ENCODE results near the gene CEP44.

Gene CEP44

DNA sequence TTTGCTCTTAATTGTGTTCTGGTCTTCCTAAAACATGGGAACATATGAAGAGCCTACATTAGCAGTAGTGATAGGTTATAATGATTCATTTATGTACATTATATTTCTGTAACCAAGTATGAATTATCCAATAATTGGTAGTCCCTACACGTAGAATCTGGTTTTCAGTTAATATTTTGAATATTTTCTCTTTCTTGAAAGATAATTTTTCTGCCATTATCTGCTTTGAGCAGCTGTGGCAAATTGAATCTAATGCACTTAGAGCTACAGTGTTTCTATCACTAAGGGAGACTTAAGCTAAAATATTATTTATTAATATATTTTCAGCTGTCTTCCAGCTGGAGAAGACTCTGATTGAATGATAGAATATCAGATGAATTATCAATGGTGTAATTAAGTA, 21.0 kb downstream of the CEP44 start:
- H3K9ac ChIP-seq (ENCODE audit: low read depth, low read length): no peak overlapping the region
- no peaks in the 10 kb centered on the region for H3K27me3 ChIP-seq (ENCODE audit: control insufficient read depth, insufficient read depth, low read length)
- H3K9me3 ChIP-seq (ENCODE audit: control insufficient read depth, insufficient read depth, low read length): no peaks in the 10 kb centered on the region
- H3K36me3 ChIP-seq (ENCODE audit: control insufficient read depth, insufficient read depth, low read length): peaks cover 56% of the 10 kb centered on the region
- no peaks in the 10 kb centered on the region for H3K4me1 ChIP-seq (ENCODE audit: control insufficient read depth, insufficient read depth, low read length)
- no peak overlapping the region for H3K27ac ChIP-seq (ENCODE audit: low read depth, low read length)
- H3K4me3 ChIP-seq (ENCODE audit: low read depth, low read length): no peak overlapping the region

- Histone ChIP-seq H3K9ac (ENCODE audit: low read depth, low read length) (no peak overlapping the region), H3K9me3 (ENCODE audit: control insufficient read depth, insufficient read depth, low read length) (no peaks in the 10 kb centered on the region), H3K4me3 (ENCODE audit: low read depth, low read length) (no peak overlapping the region), H3K27ac (ENCODE audit: low read depth, low read length) (no peak overlapping the region), H3K36me3 (ENCODE audit: control insufficient read depth, insufficient read depth, low read length) (peaks cover 60% of the 10 kb centered on the region), H3K4me1 (ENCODE audit: control insufficient read depth, insufficient read depth, low read length) (no peaks in the 10 kb centered on the region), H3K27me3 (ENCODE audit: control insufficient read depth, insufficient read depth, low read length) (no peaks in the 10 kb centered on the region)
These were observed 22.2 kb downstream of the CEP44 start for GRCh38 chr4:174305961-174306360.

DNA sequence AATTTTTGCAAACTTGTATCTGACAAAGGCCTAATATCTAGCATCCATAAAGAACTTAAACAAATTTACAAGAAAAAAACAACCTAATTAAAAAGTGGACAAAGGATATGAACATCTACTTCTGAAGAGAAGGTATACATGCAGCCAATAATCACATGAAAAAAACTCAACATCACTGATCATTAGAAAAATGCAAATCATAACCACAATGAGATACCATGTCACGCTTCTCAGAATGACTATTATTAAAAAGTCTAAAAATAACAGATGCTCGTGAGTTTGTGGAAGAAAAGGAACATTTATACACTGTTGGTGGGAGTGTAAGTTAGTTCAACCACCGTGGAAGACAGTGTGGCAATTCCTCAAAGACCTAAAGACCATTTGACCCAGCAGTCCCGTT, 24.0 kb downstream of the CEP44 start:
- Histone ChIP-seq H3K36me3 (ENCODE audit: control insufficient read depth, insufficient read depth, low read length) (peaks cover 61% of the 10 kb centered on the region), H3K4me3 (ENCODE audit: low read depth, low read length) (no peak overlapping the region), H3K9ac (ENCODE audit: low read depth, low read length) (no peak overlapping the region), H3K27ac (ENCODE audit: low read depth, low read length) (no peak overlapping the region), H3K27me3 (ENCODE audit: control insufficient read depth, insufficient read depth, low read length) (no peaks in the 10 kb centered on the region), H3K4me1 (ENCODE audit: control insufficient read depth, insufficient read depth, low read length) (no peaks in the 10 kb centered on the region), H3K9me3 (ENCODE audit: control insufficient read depth, insufficient read depth, low read length) (no peaks in the 10 kb centered on the region)

- peaks cover 44% of the 10 kb centered on the region for H3K36me3 ChIP-seq (ENCODE audit: control insufficient read depth, insufficient read depth, low read length)
- no peaks in the 10 kb centered on the region for H3K27me3 ChIP-seq (ENCODE audit: control insufficient read depth, insufficient read depth, low read length)
These were observed 29.3 kb downstream of the CEP44 start for GRCh38 chr4:174312993-174313392.

DNA sequence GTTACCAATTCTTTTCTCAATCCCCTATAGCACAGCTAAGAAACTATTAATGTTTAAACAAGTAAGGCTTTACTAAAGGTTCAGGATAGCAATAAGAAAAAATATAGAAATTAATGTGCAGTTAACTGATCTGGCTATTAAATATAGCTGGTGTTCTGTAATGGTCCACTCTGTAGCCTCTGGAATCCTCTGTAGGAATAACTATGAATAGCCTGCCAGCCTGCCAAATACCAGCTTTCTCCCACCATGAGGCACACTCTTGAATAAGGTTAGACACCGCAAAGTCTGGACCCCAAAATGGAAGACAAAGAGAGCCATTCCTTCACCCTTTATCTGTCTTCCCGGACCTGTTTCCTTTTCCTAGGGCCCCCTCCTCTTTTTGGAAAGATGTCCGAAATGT, 30.6 kb downstream of the CEP44 start:
- Histone ChIP-seq H3K36me3 (ENCODE audit: control insufficient read depth, insufficient read depth, low read length) (peaks cover 37% of the 10 kb centered on the region), H3K27ac (ENCODE audit: low read depth, low read length) (no peak overlapping the region), H3K27me3 (ENCODE audit: control insufficient read depth, insufficient read depth, low read length) (no peaks in the 10 kb centered on the region), H3K4me3 (ENCODE audit: low read depth, low read length) (no peak overlapping the region), H3K9me3 (ENCODE audit: control insufficient read depth, insufficient read depth, low read length) (no peaks in the 10 kb centered on the region), H3K4me1 (ENCODE audit: control insufficient read depth, insufficient read depth, low read length) (no peaks in the 10 kb centered on the region), H3K9ac (ENCODE audit: low read depth, low read length) (no peak overlapping the region)

More at GRCh38 chr4:174312993-174313392, 29.3 kb downstream of the CEP44 start:
- no peak overlapping the region for H3K9ac ChIP-seq (ENCODE audit: low read depth, low read length)
- no peak overlapping the region for H3K27ac ChIP-seq (ENCODE audit: low read depth, low read length)
- no peaks in the 10 kb centered on the region for H3K4me1 ChIP-seq (ENCODE audit: control insufficient read depth, insufficient read depth, low read length)
- no peak overlapping the region for H3K4me3 ChIP-seq (ENCODE audit: low read depth, low read length)
- no peaks in the 10 kb centered on the region for H3K9me3 ChIP-seq (ENCODE audit: control insufficient read depth, insufficient read depth, low read length)

DNA sequence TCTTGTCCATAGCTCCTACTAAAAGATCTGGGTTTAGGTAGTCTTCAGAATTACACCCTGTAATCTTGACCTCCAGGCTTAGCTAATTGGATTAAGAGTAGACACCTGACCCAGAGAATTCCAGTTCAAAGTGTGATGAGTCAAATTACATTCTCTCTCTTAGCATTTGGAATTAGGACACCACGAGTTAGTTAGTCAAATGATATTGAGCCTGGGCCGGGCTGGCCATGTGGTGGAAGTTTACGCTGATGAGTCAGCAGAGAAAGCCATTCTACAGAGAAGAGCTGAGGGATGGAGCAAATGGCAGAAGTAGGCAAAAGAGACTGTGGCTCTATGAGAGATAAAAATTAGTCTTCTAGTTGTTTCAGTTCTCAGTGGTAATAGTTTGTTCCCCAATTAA, 31.1 kb downstream of the CEP44 start:
- peaks cover 33% of the 10 kb centered on the region for H3K36me3 ChIP-seq (ENCODE audit: control insufficient read depth, insufficient read depth, low read length)
- no peaks in the 10 kb centered on the region for H3K4me1 ChIP-seq (ENCODE audit: control insufficient read depth, insufficient read depth, low read length)
- no peak overlapping the region for H3K27ac ChIP-seq (ENCODE audit: low read depth, low read length)
- no peaks in the 10 kb centered on the region for H3K27me3 ChIP-seq (ENCODE audit: control insufficient read depth, insufficient read depth, low read length)
- no peaks in the 10 kb centered on the region for H3K9me3 ChIP-seq (ENCODE audit: control insufficient read depth, insufficient read depth, low read length)
- no peak overlapping the region for H3K9ac ChIP-seq (ENCODE audit: low read depth, low read length)
- no peak overlapping the region for H3K4me3 ChIP-seq (ENCODE audit: low read depth, low read length)

DNA sequence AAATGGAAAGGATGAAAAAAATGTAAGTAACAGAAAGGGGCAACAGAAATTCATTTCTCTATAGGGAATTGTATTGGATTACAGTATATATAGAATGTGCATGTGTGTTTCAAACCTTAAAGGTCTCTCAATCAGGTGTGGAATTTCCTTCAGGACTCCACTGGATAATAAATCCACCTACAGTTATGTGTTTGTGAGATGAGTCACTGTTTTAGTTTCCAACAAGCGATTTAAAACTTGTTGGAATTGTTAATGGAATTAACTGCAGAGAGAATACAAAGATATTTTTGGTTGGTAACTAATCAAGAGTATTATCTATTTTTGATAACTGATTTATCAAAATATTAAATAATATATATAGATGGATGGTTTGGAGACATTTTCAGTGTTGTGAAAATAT, 32.8 kb downstream of the CEP44 start:
- H3K27ac ChIP-seq (ENCODE audit: low read depth, low read length): no peak overlapping the region
- no peaks in the 10 kb centered on the region for H3K27me3 ChIP-seq (ENCODE audit: control insufficient read depth, insufficient read depth, low read length)
- no peaks in the 10 kb centered on the region for H3K9me3 ChIP-seq (ENCODE audit: control insufficient read depth, insufficient read depth, low read length)
- no peak overlapping the region for H3K9ac ChIP-seq (ENCODE audit: low read depth, low read length)
- peaks cover 21% of the 10 kb centered on the region for H3K36me3 ChIP-seq (ENCODE audit: control insufficient read depth, insufficient read depth, low read length)
- H3K4me1 ChIP-seq (ENCODE audit: control insufficient read depth, insufficient read depth, low read length): no peaks in the 10 kb centered on the region
- H3K4me3 ChIP-seq (ENCODE audit: low read depth, low read length): no peak overlapping the region

- Histone ChIP-seq H3K27ac (ENCODE audit: low read depth, low read length) (no peak overlapping the region), H3K36me3 (ENCODE audit: control insufficient read depth, insufficient read depth, low read length) (peaks cover 17% of the 10 kb centered on the region), H3K4me1 (ENCODE audit: control insufficient read depth, insufficient read depth, low read length) (no peaks in the 10 kb centered on the region), H3K4me3 (ENCODE audit: low read depth, low read length) (no peak overlapping the region), H3K9me3 (ENCODE audit: control insufficient read depth, insufficient read depth, low read length) (no peaks in the 10 kb centered on the region), H3K27me3 (ENCODE audit: control insufficient read depth, insufficient read depth, low read length) (no peaks in the 10 kb centered on the region), H3K9ac (ENCODE audit: low read depth, low read length) (no peak overlapping the region)
These were observed 33.2 kb downstream of the CEP44 start for GRCh38 chr4:174316954-174317353.

- Histone ChIP-seq H3K27me3 (ENCODE audit: control insufficient read depth, insufficient read depth, low read length) (no peaks in the 10 kb centered on the region), H3K4me3 (ENCODE audit: low read depth, low read length) (no peak overlapping the region), H3K9me3 (ENCODE audit: control insufficient read depth, insufficient read depth, low read length) (no peaks in the 10 kb centered on the region), H3K9ac (ENCODE audit: low read depth, low read length) (no peak overlapping the region), H3K27ac (ENCODE audit: low read depth, low read length) (no peak overlapping the region), H3K36me3 (ENCODE audit: control insufficient read depth, insufficient read depth, low read length) (peaks cover 16% of the 10 kb centered on the region), H3K4me1 (ENCODE audit: control insufficient read depth, insufficient read depth, low read length) (no peaks in the 10 kb centered on the region)
These were observed 33.8 kb downstream of the CEP44 start for GRCh38 chr4:174317531-174317930.

GRCh38 chr4:174318829-174319764, 35.4 kb downstream of the CEP44 start:
- no peak overlapping the region for H3K9ac ChIP-seq (ENCODE audit: low read depth, low read length)
- H3K4me3 ChIP-seq (ENCODE audit: low read depth, low read length): no peak overlapping the region
- H3K36me3 ChIP-seq (ENCODE audit: control insufficient read depth, insufficient read depth, low read length): peaks cover 16% of the 10 kb centered on the region
- no peak overlapping the region for H3K27ac ChIP-seq (ENCODE audit: low read depth, low read length)
- H3K9me3 ChIP-seq (ENCODE audit: control insufficient read depth, insufficient read depth, low read length): no peaks in the 10 kb centered on the region
- H3K27me3 ChIP-seq (ENCODE audit: control insufficient read depth, insufficient read depth, low read length): no peaks in the 10 kb centered on the region
- no peaks in the 10 kb centered on the region for H3K4me1 ChIP-seq (ENCODE audit: control insufficient read depth, insufficient read depth, low read length)

- Histone ChIP-seq H3K9ac (ENCODE audit: low read depth, low read length) (no peak overlapping the region), H3K9me3 (ENCODE audit: control insufficient read depth, insufficient read depth, low read length) (no peaks in the 10 kb centered on the region), H3K4me1 (ENCODE audit: control insufficient read depth, insufficient read depth, low read length) (no peaks in the 10 kb centered on the region), H3K27ac (ENCODE audit: low read depth, low read length) (no peak overlapping the region), H3K4me3 (ENCODE audit: low read depth, low read length) (no peak overlapping the region), H3K27me3 (ENCODE audit: control insufficient read depth, insufficient read depth, low read length) (no peaks in the 10 kb centered on the region), H3K36me3 (ENCODE audit: control insufficient read depth, insufficient read depth, low read length) (peaks cover 16% of the 10 kb centered on the region)
These were observed 36.9 kb downstream of the CEP44 start for GRCh38 chr4:174320494-174321199.
